GM12891 (cell line): Measurements from ENCODE around the gene PLRG1.

ENCODE experiments used
- PAX5 ChIP-seq: IDR thresholded peaks from 2 replicates; pipeline ENCODE4 v1.6.1; 2011; ENCODE audit warnings: low read length, moderate library complexity, mild to moderate bottlenecking; ENCODE audit not compliant: insufficient read depth, severe bottlenecking
- TAF1 ChIP-seq: IDR thresholded peaks from 2 replicates; pipeline ENCODE4 v1.6.1; 2011; ENCODE audit warnings: low read depth, low read length, control low read depth

DNA sequence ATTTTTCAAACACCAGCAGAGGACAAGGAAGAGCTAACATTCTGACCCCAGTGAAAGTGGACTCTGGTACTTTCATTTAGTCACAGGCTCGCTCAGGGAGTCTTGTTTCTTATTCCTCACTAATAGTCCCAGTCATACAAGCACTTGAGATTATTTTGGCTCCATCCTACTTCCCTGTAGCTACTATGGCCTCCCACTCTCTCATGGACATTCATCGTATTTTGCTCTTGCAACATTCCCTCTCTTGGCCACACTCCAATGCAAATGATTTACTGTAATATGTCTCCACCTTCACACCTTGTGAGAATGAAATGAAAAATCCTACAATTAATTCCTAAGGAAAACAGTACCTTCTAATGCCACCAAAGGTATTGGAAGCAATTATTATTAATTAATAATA lies 21.3 kb downstream of the PLRG1 start:
- TF ChIP-seq PAX5 (no peak), TAF1 (no peak)
